IPS DF 6.9 (cell line): ENCODE results near the gene AHRR.

Experiments
- DNase-seq: peaks from one replicate; pipeline ENCODE4 v3.0.0-alpha.2; 2013; ENCODE audit warnings: low read depth, low spot score
- H3K27ac ChIP-seq: one replicate; pipeline ENCODE4 v1.5.1; 2013; ENCODE audit warnings: low read length, control low read depth
- H3K27me3 ChIP-seq: 2 replicates; pipeline ENCODE4 v1.6.1; 2013; ENCODE audit warnings: mild to moderate bottlenecking, low read length; ENCODE audit not compliant: control insufficient read depth, insufficient read depth
- H3K36me3 ChIP-seq: 2 replicates; pipeline ENCODE4 v1.6.1; 2013; ENCODE audit warnings: low read length; ENCODE audit not compliant: control insufficient read depth, insufficient read depth
- H3K4me1 ChIP-seq: 2 replicates; pipeline ENCODE4 v1.6.1; 2013; ENCODE audit warnings: low read length; ENCODE audit not compliant: control insufficient read depth, insufficient read depth
- H3K4me3 ChIP-seq: 2 replicates; pipeline ENCODE4 v1.5.1; 2013; ENCODE audit warnings: mild to moderate bottlenecking, low read length
- H3K9me3 ChIP-seq: 2 replicates; pipeline ENCODE4 v1.6.1; 2013; ENCODE audit warnings: low read length, inconsistent platforms; ENCODE audit not compliant: control insufficient read depth, insufficient read depth
- WGBS: extraction: QIAGEN DNeasy Blood & Tissue Kit; methylation state at CpG from one replicate; pipeline ENCODE4 v1.1.7; 2013; ENCODE audit warnings: mixed read lengths, missing lambda C conversion rate; ENCODE audit not compliant: insufficient read length, insufficient coverage; 5-methylcytosine and 5-hydroxymethylcytosine counted together

AHRR gene

GRCh38 chr5:313265-313664 is 8.2 kb upstream of the AHRR start:
- Histone ChIP-seq H3K27me3 (no peaks in the 10 kb centered on the region), H3K27ac (no peak overlapping the region), H3K9me3 (no peaks in the 10 kb centered on the region), H3K4me3 (no peak overlapping the region; the same call in 1 of the 2 replicates), H3K36me3 (peaks cover 11% of the 10 kb centered on the region), H3K4me1 (peaks cover 2% of the 10 kb centered on the region)
- no CpG with 5 or more reads among the region's 7 CpGs for WGBS
- no peak for DNase-seq

DNA sequence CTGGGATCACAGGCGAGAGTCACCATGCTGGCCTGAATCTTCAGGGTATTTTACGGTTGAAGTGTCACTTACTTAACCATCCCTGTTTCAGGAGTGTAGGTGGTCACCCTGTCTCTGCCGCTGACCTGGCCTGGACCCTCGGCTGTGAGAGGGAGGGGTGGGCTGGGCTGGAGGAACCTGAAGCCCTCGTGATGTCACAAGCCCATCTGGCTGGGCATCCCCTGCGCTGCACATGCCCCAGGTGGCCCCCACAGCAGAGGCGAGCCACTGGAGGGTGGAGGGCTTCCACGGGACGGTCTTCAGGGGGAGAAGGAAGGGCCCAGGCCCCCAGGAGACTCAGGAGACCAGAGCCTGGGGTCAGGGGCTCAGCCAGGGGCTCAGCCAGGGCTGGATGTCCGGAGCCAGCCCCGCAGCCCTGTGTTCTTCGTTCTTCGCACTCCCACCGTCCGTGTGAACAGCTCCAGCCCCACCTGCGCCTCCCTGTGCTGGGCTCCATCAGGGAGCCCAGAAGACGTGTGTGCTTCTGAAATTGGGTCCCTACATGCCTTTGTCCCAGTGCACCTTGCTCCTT is 7.6 kb upstream of the AHRR start:
- no peak for DNase-seq
- peaks cover 2% of the 10 kb centered on the region for H3K4me1 ChIP-seq
- H3K9me3 ChIP-seq: no peaks in the 10 kb centered on the region
- WGBS: no CpG with 5 or more reads among the region's 17 CpGs
- H3K27me3 ChIP-seq: peaks cover under 1% of the 10 kb centered on the region; the same call in 1 of the 2 replicates
- no peak overlapping the region; the same call in 1 of the 2 replicates for H3K4me3 ChIP-seq
- H3K27ac ChIP-seq: no peak overlapping the region
- H3K36me3 ChIP-seq: peaks cover 11% of the 10 kb centered on the region

- Histone ChIP-seq H3K4me1 (peaks cover 2% of the 10 kb centered on the region), H3K27ac (no peak overlapping the region), H3K36me3 (peaks cover 11% of the 10 kb centered on the region), H3K9me3 (no peaks in the 10 kb centered on the region), H3K4me3 (no peak overlapping the region), H3K27me3 (peaks cover 9% of the 10 kb centered on the region)
- no CpG with 5 or more reads among the region's 18 CpGs for WGBS
- no peak for DNase-seq
Measured at GRCh38 chr5:314676-315487, 6.6 kb upstream of the AHRR start.

GRCh38 chr5:315488-316209 is 5.9 kb upstream of the AHRR start:
- no peak for DNase-seq

GRCh38 chr5:316210-317085 is 5.1 kb upstream of the AHRR start:
- Histone ChIP-seq H3K4me3 (no peak overlapping the region), H3K4me1 (peaks cover 2% of the 10 kb centered on the region), H3K36me3 (peaks cover 11% of the 10 kb centered on the region), H3K9me3 (no peaks in the 10 kb centered on the region), H3K27ac (no peak overlapping the region), H3K27me3 (peaks cover 19% of the 10 kb centered on the region)
- DNase-seq: no peak
- no CpG with 5 or more reads among the region's 19 CpGs for WGBS

More at GRCh38 chr5:315488-316209, 5.9 kb upstream of the AHRR start:
- peaks cover 16% of the 10 kb centered on the region for H3K27me3 ChIP-seq
- H3K27ac ChIP-seq: no peak overlapping the region
- H3K4me1 ChIP-seq: peaks cover 2% of the 10 kb centered on the region
- no peaks in the 10 kb centered on the region for H3K9me3 ChIP-seq
- no CpG with 5 or more reads among the region's 14 CpGs for whole genome bisulfite sequencing
- H3K4me3 ChIP-seq: no peak overlapping the region
- H3K36me3 ChIP-seq: peaks cover 11% of the 10 kb centered on the region

- WGBS: no CpG with 5 or more reads among the region's 26 CpGs
- peaks cover 11% of the 10 kb centered on the region for H3K36me3 ChIP-seq
- H3K27ac ChIP-seq: no peak overlapping the region
- DNase-seq: peak; percentile 54
- H3K4me3 ChIP-seq: no peak overlapping the region
- H3K9me3 ChIP-seq: no peaks in the 10 kb centered on the region
- H3K4me1 ChIP-seq: peaks cover 6% of the 10 kb centered on the region
- peaks cover 25% of the 10 kb centered on the region for H3K27me3 ChIP-seq
Measured at GRCh38 chr5:317086-317811, 4.3 kb upstream of the AHRR start.

GRCh38 chr5:318341-318897 is 3.1 kb upstream of the AHRR start:
- H3K36me3 ChIP-seq: peaks cover 11% of the 10 kb centered on the region
- H3K9me3 ChIP-seq: no peaks in the 10 kb centered on the region
- H3K27me3 ChIP-seq: peaks cover 29% of the 10 kb centered on the region
- DNase-seq: no peak
- WGBS: no CpG with 5 or more reads among the region's 15 CpGs
- peaks cover 6% of the 10 kb centered on the region for H3K4me1 ChIP-seq
- no peak overlapping the region for H3K4me3 ChIP-seq
- no peak overlapping the region for H3K27ac ChIP-seq

- no CpG with 5 or more reads among the region's 18 CpGs for WGBS
Measured at GRCh38 chr5:318931-319601, 2.4 kb upstream of the AHRR start.

More at GRCh38 chr5:318931-319601, 2.4 kb upstream of the AHRR start:
- H3K27ac ChIP-seq: no peak overlapping the region
- H3K9me3 ChIP-seq: no peaks in the 10 kb centered on the region
- peaks cover 29% of the 10 kb centered on the region for H3K27me3 ChIP-seq
- peaks cover 8% of the 10 kb centered on the region for H3K36me3 ChIP-seq
- DNase-seq: no peak
- H3K4me3 ChIP-seq: no peak overlapping the region
- peaks cover 6% of the 10 kb centered on the region for H3K4me1 ChIP-seq
